Mammary epithelial cell (primary cell): ENCODE data around the gene OPN1LW.
"Not testable (repeated sequence)": the region's sequence is repeated elsewhere in the genome, so short reads cannot be mapped to it uniquely, and the experiment has no call there.

Experiments
- CTCF ChIP-seq, 2 donors: IDR thresholded peaks in 1 of 2; conservative IDR thresholded peaks in 1 of 2; 2 replicates each; pipeline ENCODE4 v1.5.1; 2011 to 2012; ENCODE audit warnings: inconsistent platforms in 2 of 2, low read length in 2 of 2, mild to moderate bottlenecking in 2 of 2, control low read depth in 1 of 2, low read depth in 1 of 2; ENCODE audit not compliant: insufficient read depth in 1 of 2; ENCODE audit errors: extremely low read depth in 1 of 2
- EZH2 ChIP-seq: IDR thresholded peaks from 2 replicates; pipeline ENCODE4 v1.6.1; 2012; ENCODE audit warnings: low read length, inconsistent platforms, borderline replicate concordance

- TF ChIP-seq CTCF (conservative IDR thresholded peaks at IDR 0.05 in 1 of 2, IDR thresholded peaks at IDR 0.05 in 1 of 2; ENCODE audit: extremely low read depth in 1 of 2, insufficient read depth in 1 of 2, low read depth in 1 of 2, low read length in 2 of 2); EZH2: not testable (repeated sequence)
These were observed 38.3 kb downstream of the OPN1LW start, which contains the start of gene OPN1MW for GRCh38 chrX:154182296-154182695.
